OCI-LY7 (cell line): Measurements from ENCODE around the gene ATXN7L3. TPM values are rescaled to one million over a fixed set of nuclear protein-coding genes. Genes with fewer than 3 reads are reported as not detected.

Experiments
- BruUV-seq: library from RNA; stranded (reverse); fragments of 400-500 nt; replicated peaks from 2 replicates; lab custom pipeline; 2021; lab: Mats Ljungman, UMichigan
- CTCF ChIA-PET: fragments of 300-600 bp; sonication (Branson Sonifier 250); formaldehyde crosslinking; loops from one replicate; lab custom pipeline; 2022; ENCODE audit warnings: antibody characterized with exemption; ENCODE audit not compliant: unreplicated experiment; lab: Charles Lee
- POLR2A ChIA-PET: fragments of 300-600 bp; sonication (Branson Sonifier 250); formaldehyde crosslinking; loops from one replicate; lab custom pipeline; 2022; ENCODE audit warnings: antibody characterized with exemption; lab: Charles Lee
- DNase-seq: peaks from one replicate; pipeline ENCODE4 v3.0.0-alpha.2; 2015; ENCODE audit warnings: low spot score
- H2AFZ ChIP-seq: fragments of 200-600 bp; sonication (generic), shearing (Covaris generic); 2 replicates; pipeline ENCODE4 v1.6.1; 2014; ENCODE audit warnings: mild to moderate bottlenecking, antibody characterized with exemption, low read length, moderate library complexity
- H3K27ac ChIP-seq: fragments of 200-600 bp; sonication (generic); 2 replicates; pipeline ENCODE4 v1.5.1; 2014; ENCODE audit warnings: mixed run types, low read depth, mild to moderate bottlenecking, moderate library complexity, low read length, inconsistent platforms; ENCODE audit not compliant: poor library complexity, severe bottlenecking
- H3K36me3 ChIP-seq: fragments of 200-600 bp; sonication (generic); 2 replicates; pipeline ENCODE4 v1.6.1; 2014; ENCODE audit warnings: mild to moderate bottlenecking, antibody characterized with exemption, low read length, moderate library complexity, mixed read lengths; ENCODE audit not compliant: insufficient read depth
- H3K4me1 ChIP-seq: fragments of 200-600 bp; sonication (generic); 2 replicates; pipeline ENCODE4 v1.5.1; 2014; ENCODE audit warnings: mild to moderate bottlenecking, low read length; ENCODE audit not compliant: insufficient read depth, poor library complexity, severe bottlenecking
- H3K4me2 ChIP-seq: fragments of 200-600 bp; sonication (generic); 2 replicates; pipeline ENCODE4 v1.6.1; 2014; ENCODE audit warnings: mild to moderate bottlenecking, low read length
- H3K4me3 ChIP-seq: fragments of 200-600 bp; sonication (generic); 2 replicates; pipeline ENCODE4 v1.5.1; 2014; ENCODE audit warnings: mild to moderate bottlenecking, low read depth, low read length; ENCODE audit not compliant: poor library complexity, severe bottlenecking
- H3K79me2 ChIP-seq: fragments of 200-600 bp; sonication (generic); 2 replicates; pipeline ENCODE4 v1.6.1; 2016; ENCODE audit warnings: low read depth, mild to moderate bottlenecking, low read length, moderate library complexity, mixed read lengths; ENCODE audit not compliant: insufficient read depth
- H3K9me2 ChIP-seq: fragments of 200-600 bp; sonication (generic); 2 replicates; pipeline ENCODE4 v1.6.1; 2016; ENCODE audit warnings: mild to moderate bottlenecking, low read length, mixed read lengths; ENCODE audit not compliant: insufficient read depth
- H3K9me3 ChIP-seq: fragments of 200-600 bp; sonication (generic); 2 replicates; pipeline ENCODE4 v1.6.1; 2014; ENCODE audit warnings: mild to moderate bottlenecking, mixed run types, low read length, mixed read lengths
- H4K20me1 ChIP-seq: fragments of 200-600 bp; sonication (generic); 2 replicates; pipeline ENCODE4 v1.6.1; 2014; ENCODE audit warnings: mild to moderate bottlenecking, antibody characterized with exemption, low read length, moderate library complexity, mixed read lengths; ENCODE audit not compliant: insufficient read depth
- EZH2phosphoT487 ChIP-seq: fragments of 200-600 bp; sonication (generic); IDR thresholded peaks from 2 replicates; pipeline ENCODE4 v1.6.1; 2018; ENCODE audit warnings: low read depth, borderline replicate concordance, mild to moderate bottlenecking, mixed run types, antibody characterized with exemption, low read length, moderate library complexity, mixed read lengths
- intact Hi-C: fragments of 100-400 bp; cut with micrococcal nuclease; formaldehyde crosslinking; loops from one replicate; pipeline ENCODE4 v1.10.0; 2022; ENCODE audit not compliant: unreplicated experiment
- total RNA-seq, 2 experiments: library from RNA; depleted of rRNA in 1 of 2; stranded (reverse); fragments of >200 nt in 1 of 2; shearing (Covaris generic) in 1 of 2; gene quantifications; 2 replicates each; pipeline ENCODE4 v1.2.3, GENCODE V29; 2014 to 2022
- TF ChIP-seq, protein P1 (sequence below): fragments of 200-600 bp; sonication (generic); conservative IDR thresholded peaks from 2 replicates; pipeline ENCODE4 v1.5.1; 2014; ENCODE audit warnings: mild to moderate bottlenecking, antibody characterized with exemption, low read length, moderate library complexity, mixed read lengths

The ATXN7L3 gene
- total RNA-seq, 2 experiments from 2014 or later = 57.7 to 106 TPM

DNA sequence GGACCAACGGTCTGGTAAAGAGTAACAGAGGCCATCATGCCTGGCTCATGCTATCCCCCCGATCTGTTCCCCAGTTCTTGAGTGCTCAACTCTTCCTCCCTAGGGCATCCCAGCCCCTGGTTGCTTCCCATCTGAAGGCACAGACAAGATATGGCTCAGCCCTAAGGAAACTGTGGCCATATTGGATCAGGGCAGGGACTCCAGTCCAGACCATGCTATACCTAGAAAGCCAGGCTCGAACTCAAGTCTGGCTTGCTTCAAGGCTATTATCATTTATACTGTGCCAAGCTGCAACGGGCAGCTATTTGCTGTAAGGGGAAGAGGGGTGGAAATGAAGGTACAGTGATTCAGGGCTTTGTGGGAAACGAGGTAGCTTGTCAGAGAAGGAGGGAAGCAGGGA is 17.0 kb upstream of the ATXN7L3 start:
- no peak for TF ChIP-seq EZH2phosphoT487
- peak overlapping the region; percentile 91 for H3K4me2 ChIP-seq
- H4K20me1 ChIP-seq = no peaks in the 10 kb centered on the region
- BruUV-seq = no TSS peak
- H3K9me2 ChIP-seq = no peaks in the 10 kb centered on the region
- no peak overlapping the region for H2AFZ ChIP-seq
- peak; percentile 38 for DNase-seq
- H3K4me1 ChIP-seq = peaks cover 29% of the 10 kb centered on the region
- CTCF ChIA-PET = interaction anchor here (0.6 to 1.8 kb wide), 3 partner anchors 16 to 135 kb away, joined by 3 to 7 read pairs (median 4); partner anchors contain the start of gene GRN
- peak overlapping the region; percentile 86 for H3K27ac ChIP-seq
- intact Hi-C loops = loop anchor here (1.0 to 10.0 kb wide), 2 partner anchors 129 to 288 kb away; partner anchors contain the start of genes GPATCH8 and GRN
- H3K9me3 ChIP-seq = no peaks in the 10 kb centered on the region
- H3K79me2 ChIP-seq = peaks cover 40% of the 10 kb centered on the region
- POLR2A ChIA-PET = interaction anchor here (0.6 to 3.6 kb wide), 7 partner anchors 12 to 421 kb away, joined by 3 to 11 read pairs (median 3); no protein-coding TSS in a partner anchor
- H3K36me3 ChIP-seq = peaks cover 59% of the 10 kb centered on the region
- H3K4me3 ChIP-seq = peak overlapping the region; percentile 90

DNA sequence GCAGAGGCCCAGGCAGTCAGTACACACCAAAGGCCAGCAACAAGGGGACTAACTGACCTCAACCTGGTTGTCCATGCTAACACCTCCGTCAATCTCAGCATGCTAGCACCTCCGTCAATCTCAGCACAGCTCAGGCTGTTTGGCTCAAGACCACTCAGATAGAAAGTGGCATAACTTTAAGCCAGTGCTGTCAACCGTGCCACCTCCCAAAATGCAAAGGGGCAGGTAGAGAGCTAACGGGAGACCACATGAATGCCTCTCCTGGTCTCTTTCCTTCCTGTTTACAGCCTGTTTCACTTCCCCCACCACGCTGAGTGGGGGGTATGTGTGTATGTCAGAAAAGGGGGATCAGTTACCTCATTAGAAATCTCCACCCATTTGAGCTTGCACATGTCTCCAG is 16.5 kb upstream of the ATXN7L3 start:
- Histone ChIP-seq H3K27ac (peak overlapping the region; percentile 86), H3K4me1 (peaks cover 34% of the 10 kb centered on the region), H3K9me2 (no peaks in the 10 kb centered on the region), H3K79me2 (peaks cover 36% of the 10 kb centered on the region), H3K36me3 (peaks cover 64% of the 10 kb centered on the region), H3K4me3 (peak overlapping the region; percentile 90), H3K9me3 (no peaks in the 10 kb centered on the region), H4K20me1 (no peaks in the 10 kb centered on the region), H3K4me2 (peak overlapping the region; percentile 91), H2AFZ (no peak overlapping the region)
- POLR2A ChIA-PET = interaction anchor here (0.6 to 3.6 kb wide), 6 partner anchors 12 to 421 kb away, joined by 3 to 11 read pairs (median 4); no protein-coding TSS in a partner anchor
- CTCF ChIA-PET = interaction anchor here (0.6 to 1.8 kb wide), 3 partner anchors 15 to 135 kb away, joined by 3 to 7 read pairs (median 4); partner anchors contain the start of gene GRN
- no peak for TF ChIP-seq EZH2phosphoT487
- TF ChIP-seq, protein P1, sequence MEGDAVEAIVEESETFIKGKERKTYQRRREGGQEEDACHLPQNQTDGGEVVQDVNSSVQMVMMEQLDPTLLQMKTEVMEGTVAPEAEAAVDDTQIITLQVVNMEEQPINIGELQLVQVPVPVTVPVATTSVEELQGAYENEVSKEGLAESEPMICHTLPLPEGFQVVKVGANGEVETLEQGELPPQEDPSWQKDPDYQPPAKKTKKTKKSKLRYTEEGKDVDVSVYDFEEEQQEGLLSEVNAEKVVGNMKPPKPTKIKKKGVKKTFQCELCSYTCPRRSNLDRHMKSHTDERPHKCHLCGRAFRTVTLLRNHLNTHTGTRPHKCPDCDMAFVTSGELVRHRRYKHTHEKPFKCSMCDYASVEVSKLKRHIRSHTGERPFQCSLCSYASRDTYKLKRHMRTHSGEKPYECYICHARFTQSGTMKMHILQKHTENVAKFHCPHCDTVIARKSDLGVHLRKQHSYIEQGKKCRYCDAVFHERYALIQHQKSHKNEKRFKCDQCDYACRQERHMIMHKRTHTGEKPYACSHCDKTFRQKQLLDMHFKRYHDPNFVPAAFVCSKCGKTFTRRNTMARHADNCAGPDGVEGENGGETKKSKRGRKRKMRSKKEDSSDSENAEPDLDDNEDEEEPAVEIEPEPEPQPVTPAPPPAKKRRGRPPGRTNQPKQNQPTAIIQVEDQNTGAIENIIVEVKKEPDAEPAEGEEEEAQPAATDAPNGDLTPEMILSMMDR = no peak
- intact Hi-C loops = loop anchor here (1.0 to 10.0 kb wide), 2 partner anchors 129 to 289 kb away; partner anchors contain the start of genes GPATCH8 and GRN
- BruUV-seq = no TSS peak
- DNase-seq = peak; percentile 88

DNA sequence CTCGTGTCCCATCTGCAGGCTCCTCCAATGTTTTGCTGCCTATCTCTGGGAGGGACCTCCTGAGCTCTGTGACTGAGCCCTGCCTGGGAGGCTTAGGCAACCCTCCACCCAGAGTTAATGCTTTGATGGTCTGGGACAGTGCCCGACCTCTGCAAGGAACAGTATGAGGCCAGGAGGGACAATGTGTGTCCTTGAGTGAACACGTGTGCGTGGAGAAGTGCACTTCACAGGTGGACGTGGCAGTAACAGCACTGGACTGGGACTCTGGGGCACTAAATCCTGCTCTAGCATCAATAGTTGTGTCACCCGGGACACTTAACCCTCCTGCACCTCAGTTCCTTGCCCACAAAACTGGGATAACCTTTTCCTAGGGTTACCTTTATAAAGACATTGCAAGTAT is 15.2 kb upstream of the ATXN7L3 start:
- Histone ChIP-seq H3K36me3 (peaks cover 73% of the 10 kb centered on the region), H4K20me1 (no peaks in the 10 kb centered on the region), H2AFZ (no peak overlapping the region), H3K27ac (peak overlapping the region; percentile 86), H3K9me2 (no peaks in the 10 kb centered on the region), H3K4me3 (no peak overlapping the region), H3K9me3 (no peaks in the 10 kb centered on the region), H3K4me1 (peaks cover 45% of the 10 kb centered on the region), H3K79me2 (peaks cover 38% of the 10 kb centered on the region), H3K4me2 (peak overlapping the region; percentile 91)
- ChIA-PET CTCF (interaction anchor here (0.7 kb wide), 1 partner anchor 31 kb away, joined by 3 read pairs; no protein-coding TSS in a partner anchor), POLR2A (interaction anchor here (3.6 kb wide), 1 partner anchor 17 kb away, joined by 11 read pairs; no protein-coding TSS in a partner anchor)
- intact Hi-C loops = loop anchor here (10.0 kb wide), 1 partner anchor 290 kb away; the partner anchor contains the start of gene GPATCH8
- no TSS peak for BruUV-seq
- TF ChIP-seq EZH2phosphoT487 = no peak
- TF ChIP-seq, protein P1 = no peak
- DNase-seq = no peak
